Measurements from ENCODE around the gene HNMT.

Gene HNMT

DNA sequence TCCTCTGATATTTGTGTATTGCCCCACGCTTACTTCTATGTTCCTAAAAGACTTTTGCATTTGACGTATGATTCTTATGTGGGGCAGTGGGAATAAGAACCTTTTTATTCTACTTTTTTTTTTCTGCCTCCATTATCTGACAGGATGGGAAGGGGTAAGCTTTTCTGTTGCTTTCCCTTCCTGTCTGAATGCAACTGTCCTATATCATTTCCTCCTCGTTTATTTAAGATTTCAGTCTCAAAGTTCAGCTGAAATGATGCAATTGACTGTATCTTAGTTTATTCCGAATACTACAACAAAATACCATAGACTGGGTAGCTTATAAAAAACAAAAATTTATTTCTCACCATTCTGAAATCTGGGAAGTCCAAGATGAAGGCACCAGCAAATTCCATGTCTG lies 24.1 kb upstream of the HNMT start:
- Mint-ChIP-seq H3K36me3 (ENCODE audit: low read depth) (no peaks in the 10 kb centered on the region), H3K4me3 (no peak overlapping the region), H3K9me3 (no peaks in the 10 kb centered on the region), H3K27ac (no peak overlapping the region), H3K27me3 (ENCODE audit: low read depth) (peaks cover 5% of the 10 kb centered on the region), H3K4me1 (ENCODE audit: low read depth) (no peaks in the 10 kb centered on the region)

DNA sequence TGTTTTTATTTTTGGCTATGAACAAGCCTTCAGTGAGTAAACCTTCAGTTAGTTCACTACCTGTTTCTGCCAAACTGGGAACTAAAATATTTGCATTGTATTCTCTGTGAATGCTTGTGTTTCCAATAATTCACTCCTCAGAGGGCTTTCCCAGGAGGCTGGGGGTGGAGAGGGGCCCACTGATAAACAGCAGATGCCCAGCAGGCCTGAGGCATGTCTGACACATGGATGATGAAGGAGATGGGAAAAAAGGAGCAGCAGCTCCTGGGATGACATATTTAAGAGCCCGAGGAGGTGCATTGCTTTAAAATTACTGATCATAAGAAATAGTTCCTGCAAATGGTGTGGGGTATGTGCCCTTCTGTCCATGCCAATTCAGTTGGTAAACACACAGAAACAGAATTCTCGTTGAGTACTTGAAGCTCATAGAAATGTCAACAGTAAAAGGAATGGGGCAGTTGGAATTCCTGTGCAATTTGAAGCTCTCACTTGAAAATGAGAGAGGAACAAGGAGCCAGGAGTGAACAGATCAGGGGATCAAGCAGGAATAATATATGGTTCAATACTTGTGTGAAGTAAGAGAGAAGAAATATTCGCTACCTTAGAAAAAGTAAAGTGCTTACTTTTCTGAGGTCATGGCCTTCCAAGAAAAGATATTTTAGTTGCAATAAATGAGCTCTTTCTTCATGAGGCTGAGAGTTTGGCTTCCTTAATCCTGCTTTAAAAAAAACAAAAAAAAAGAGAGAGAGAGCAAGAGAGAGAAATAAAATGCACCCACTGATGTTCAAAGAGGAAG lies 22.0 kb upstream of the HNMT start:
- Mint-ChIP-seq H3K27me3 (ENCODE audit: low read depth) (peaks cover 5% of the 10 kb centered on the region), H3K36me3 (ENCODE audit: low read depth) (no peaks in the 10 kb centered on the region), H3K4me3 (no peak overlapping the region), H3K4me1 (ENCODE audit: low read depth) (no peaks in the 10 kb centered on the region), H3K27ac (no peak overlapping the region), H3K9me3 (no peaks in the 10 kb centered on the region)

DNA sequence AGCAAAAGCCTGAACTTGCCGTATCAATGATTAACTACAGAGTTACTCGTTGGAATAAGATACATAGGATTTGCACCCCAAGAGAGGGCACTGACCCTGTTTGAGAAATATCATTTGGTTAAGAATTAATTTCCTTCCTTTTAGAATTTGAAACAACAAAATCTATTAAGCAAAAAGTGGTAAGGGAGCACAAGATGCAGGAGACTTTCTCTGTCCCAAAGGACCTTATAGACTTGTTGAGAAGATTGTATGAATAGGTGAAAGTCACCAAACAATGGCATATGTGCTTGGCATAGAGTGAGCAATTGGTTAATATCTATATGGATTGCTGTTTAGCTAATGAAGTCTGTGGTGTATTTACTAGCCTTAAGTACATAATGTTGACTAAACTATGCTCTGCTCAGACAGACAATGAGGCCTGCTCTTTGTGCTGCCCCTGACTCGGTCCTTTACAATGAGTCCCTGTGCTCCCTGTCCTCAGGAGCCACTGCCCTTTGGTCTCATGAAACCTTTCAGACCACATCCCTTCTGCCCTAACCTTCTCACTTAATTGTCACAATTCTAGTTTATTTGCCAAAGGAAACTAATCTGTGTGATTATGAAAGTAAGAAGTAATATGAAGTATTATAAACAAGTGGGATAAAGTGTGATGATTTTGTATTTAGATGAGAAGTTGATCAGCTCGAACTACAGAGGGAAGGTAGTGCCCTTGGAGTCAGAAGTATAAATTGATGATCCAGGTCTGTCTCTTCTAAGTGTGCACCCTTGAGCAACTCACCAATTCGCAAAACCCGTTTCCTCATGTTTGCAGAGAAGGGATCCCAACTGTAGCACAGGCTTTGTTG lies 21.2 kb upstream of the HNMT start:
- H3K4me3 Mint-ChIP-seq = no peak overlapping the region
- no peaks in the 10 kb centered on the region for H3K9me3 Mint-ChIP-seq
- H3K36me3 Mint-ChIP-seq (ENCODE audit: low read depth) = no peaks in the 10 kb centered on the region
- no peaks in the 10 kb centered on the region for H3K4me1 Mint-ChIP-seq (ENCODE audit: low read depth)
- H3K27ac Mint-ChIP-seq = no peak overlapping the region
- H3K27me3 Mint-ChIP-seq (ENCODE audit: low read depth) = peaks cover 5% of the 10 kb centered on the region

DNA sequence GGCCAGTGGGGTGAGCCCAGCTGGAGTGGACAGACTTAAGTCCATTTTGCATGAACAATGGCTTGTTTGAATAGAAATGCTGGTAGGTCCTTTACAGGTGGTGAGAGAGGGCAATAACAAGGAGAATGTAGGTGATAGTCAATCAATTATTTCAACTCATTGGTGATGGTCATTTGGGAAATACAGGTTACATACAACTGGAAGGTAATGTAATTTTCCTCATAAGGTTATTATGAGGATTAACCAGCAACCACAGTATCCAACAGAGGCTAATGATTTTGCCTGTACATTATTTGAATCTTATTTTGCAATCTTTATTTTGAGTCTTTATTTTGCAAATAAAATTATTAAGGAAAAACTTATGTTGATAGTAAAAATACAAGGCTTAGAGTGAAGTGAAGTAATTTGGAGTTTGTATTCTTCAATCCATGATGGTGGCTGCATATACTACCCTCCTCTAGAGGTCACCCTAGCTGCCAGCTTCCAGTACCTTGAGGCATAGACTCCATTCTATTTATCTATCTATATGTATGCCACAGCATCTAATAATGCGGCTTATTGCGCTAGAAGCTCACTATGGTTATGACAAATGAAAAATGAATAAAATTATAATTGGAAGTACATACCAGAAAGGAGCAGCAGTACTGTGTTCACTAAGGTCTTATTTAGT lies 20.5 kb upstream of the HNMT start:
- H3K4me3 Mint-ChIP-seq = no peak overlapping the region
- H3K27ac Mint-ChIP-seq = no peak overlapping the region
- H3K36me3 Mint-ChIP-seq (ENCODE audit: low read depth) = no peaks in the 10 kb centered on the region
- H3K27me3 Mint-ChIP-seq (ENCODE audit: low read depth) = peaks cover 5% of the 10 kb centered on the region
- no peaks in the 10 kb centered on the region for H3K4me1 Mint-ChIP-seq (ENCODE audit: low read depth)
- H3K9me3 Mint-ChIP-seq = no peaks in the 10 kb centered on the region

DNA sequence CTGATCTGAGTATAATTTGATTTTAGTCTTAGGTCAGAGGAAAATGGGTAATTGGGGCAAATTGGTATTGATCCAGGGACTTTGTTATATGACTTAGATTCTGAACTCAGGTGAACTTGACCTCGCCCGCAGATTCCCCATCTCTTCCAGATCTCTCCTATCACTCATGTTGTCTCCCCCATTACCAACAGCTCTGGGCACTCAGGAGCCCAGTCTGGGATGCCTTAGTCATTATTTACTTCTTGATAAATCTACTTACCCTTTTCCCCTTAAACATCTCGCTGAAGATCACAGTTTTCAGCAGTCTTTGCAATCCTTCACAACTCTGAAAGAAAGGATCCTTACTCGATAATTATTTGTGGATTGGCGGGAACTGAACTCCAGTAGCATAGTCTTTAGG lies 19.6 kb upstream of the HNMT start:
- Mint-ChIP-seq H3K27me3 (ENCODE audit: low read depth) (peaks cover 5% of the 10 kb centered on the region), H3K4me1 (ENCODE audit: low read depth) (no peaks in the 10 kb centered on the region), H3K36me3 (ENCODE audit: low read depth) (no peaks in the 10 kb centered on the region), H3K9me3 (no peaks in the 10 kb centered on the region), H3K4me3 (no peak overlapping the region), H3K27ac (no peak overlapping the region)

DNA sequence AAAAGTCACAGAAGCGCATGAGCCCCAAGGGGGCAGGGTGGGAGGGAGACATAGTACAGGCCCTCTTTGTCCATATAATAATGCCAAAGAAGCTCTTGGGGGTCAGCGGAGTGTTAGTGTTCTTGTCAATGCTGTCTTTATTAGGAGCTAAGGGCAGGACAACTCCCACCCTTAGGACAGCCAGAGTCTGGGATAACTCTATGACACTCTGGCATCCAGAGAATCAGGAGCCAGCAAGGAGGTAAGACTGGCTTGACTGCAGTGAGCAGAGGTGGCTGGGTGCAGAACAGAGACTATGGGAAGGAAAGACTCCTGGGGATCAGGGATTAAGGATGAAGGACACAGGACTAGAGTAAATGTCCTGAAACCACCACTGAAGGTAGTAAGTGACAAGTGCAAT lies 19.0 kb upstream of the HNMT start:
- H3K27ac Mint-ChIP-seq = no peak overlapping the region
- H3K36me3 Mint-ChIP-seq (ENCODE audit: low read depth) = no peaks in the 10 kb centered on the region
- no peak overlapping the region for H3K4me3 Mint-ChIP-seq
- H3K9me3 Mint-ChIP-seq = no peaks in the 10 kb centered on the region
- no peaks in the 10 kb centered on the region for H3K27me3 Mint-ChIP-seq (ENCODE audit: low read depth)
- no peaks in the 10 kb centered on the region for H3K4me1 Mint-ChIP-seq (ENCODE audit: low read depth)

DNA sequence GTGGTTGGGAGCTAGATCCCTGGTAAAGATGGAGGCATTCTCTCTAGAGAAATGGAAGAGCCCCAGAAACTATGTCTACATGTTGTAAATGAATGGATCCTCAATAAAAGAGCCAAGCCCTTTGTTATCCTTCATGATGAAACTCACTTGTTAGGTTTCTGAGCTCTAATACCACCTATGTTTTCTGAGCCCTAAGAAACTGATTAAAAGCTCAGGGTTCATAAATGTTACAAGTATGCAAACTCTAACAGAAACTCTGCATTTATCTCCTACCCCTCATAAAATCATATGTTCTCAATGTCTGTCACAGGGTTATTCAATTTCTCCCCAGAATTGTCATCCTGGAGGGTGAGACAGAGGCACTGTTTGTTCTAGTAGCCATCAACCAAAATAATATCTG lies 18.0 kb upstream of the HNMT start:
- Mint-ChIP-seq H3K27ac (no peak overlapping the region), H3K36me3 (ENCODE audit: low read depth) (no peaks in the 10 kb centered on the region), H3K9me3 (no peaks in the 10 kb centered on the region), H3K4me3 (no peak overlapping the region), H3K4me1 (ENCODE audit: low read depth) (no peaks in the 10 kb centered on the region), H3K27me3 (ENCODE audit: low read depth) (no peaks in the 10 kb centered on the region)

DNA sequence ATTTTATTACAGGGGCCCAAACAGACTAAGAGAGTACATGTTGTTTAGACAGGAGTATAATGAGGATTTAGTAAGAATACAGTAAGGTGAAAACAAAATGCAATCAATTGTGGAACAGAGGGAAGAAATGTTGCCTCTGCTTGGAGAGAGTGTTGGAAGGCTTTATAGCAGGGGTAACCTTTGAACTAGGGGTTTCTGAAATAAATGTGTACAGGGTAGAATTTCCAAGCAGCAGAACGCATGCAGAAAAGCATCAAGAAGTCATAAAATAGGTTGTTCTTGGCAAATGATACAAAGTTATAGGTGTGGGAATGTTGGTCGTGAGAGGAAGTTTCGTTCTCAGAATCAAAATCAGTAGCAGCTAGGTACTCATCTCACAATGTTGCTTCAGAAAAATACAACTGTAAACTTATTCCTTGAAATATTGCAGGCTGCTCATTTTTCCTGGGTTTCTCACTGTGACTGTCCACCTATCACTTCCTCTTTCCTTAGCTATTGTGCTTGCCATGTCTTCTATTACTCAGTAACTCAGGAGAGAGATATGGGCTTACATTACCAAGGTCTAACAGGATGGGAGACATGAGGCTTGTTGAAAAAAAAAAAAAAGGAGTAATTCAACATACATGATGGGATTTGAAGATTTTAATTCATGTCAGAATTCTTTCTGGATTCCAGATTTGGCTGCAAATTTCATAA lies 17.1 kb upstream of the HNMT start:
- Mint-ChIP-seq H3K4me1 (ENCODE audit: low read depth) (peaks cover 3% of the 10 kb centered on the region), H3K27ac (no peak overlapping the region)

DNA sequence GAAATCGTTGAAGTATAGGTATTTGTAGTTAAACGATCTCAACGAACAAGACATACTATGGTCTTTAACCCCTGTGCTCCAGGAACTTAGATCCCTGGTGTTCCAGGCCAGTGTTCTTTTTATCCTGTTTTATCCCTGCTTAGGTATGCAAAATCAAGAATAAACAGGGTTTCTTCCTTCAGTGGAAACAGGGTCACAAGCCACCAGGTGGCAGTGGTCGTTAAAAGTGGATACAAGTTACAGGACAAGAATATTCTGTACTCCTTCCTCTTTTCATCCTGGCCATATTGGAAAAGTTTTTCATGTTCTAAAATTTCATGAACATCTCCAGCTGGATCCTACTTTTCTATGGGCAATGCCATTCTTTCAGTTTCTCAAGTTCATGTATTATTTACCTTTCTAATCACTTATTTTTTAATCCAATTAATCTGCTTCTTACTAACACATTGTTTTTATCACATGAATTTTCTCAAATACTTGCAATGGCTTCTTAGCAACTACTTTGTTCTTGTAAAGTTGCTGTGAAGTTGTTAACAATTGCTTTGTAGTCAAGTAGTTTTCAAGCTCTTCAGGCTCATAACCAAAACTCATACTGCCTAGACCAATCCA lies 16.4 kb upstream of the HNMT start:
- no peaks in the 10 kb centered on the region for H3K36me3 Mint-ChIP-seq (ENCODE audit: low read depth)
- peaks cover 5% of the 10 kb centered on the region for H3K4me1 Mint-ChIP-seq (ENCODE audit: low read depth)
- H3K9me3 Mint-ChIP-seq = no peaks in the 10 kb centered on the region
- H3K27me3 Mint-ChIP-seq (ENCODE audit: low read depth) = no peaks in the 10 kb centered on the region
- no peak overlapping the region for H3K4me3 Mint-ChIP-seq
- no peak overlapping the region for H3K27ac Mint-ChIP-seq

More for the DNA sequence above, 17.1 kb upstream of the HNMT start:
- Mint-ChIP-seq H3K4me3 (no peak overlapping the region), H3K36me3 (ENCODE audit: low read depth) (no peaks in the 10 kb centered on the region), H3K9me3 (no peaks in the 10 kb centered on the region), H3K27me3 (ENCODE audit: low read depth) (no peaks in the 10 kb centered on the region)

DNA sequence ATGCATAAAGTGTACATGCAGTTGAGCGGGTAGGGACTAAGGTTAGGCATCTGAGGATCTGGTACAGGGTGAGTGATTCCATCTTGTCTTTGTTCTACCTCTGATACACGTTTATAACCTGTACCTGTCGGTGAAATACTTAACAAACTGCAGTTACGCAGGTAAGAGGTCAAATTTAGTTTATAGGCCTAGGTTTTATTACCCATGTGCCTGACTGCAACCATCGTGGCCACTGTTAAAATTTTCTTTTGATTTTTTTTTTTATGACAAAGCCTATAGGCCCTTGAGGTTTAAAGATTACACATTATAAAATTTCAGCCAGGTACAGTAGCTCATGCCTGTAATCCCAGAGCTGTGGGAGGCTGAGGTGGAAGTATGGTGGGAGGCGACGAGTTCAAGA lies 15.4 kb upstream of the HNMT start:
- no peaks in the 10 kb centered on the region for H3K9me3 Mint-ChIP-seq
- H3K27ac Mint-ChIP-seq = no peak overlapping the region
- no peaks in the 10 kb centered on the region for H3K36me3 Mint-ChIP-seq (ENCODE audit: low read depth)
- H3K4me3 Mint-ChIP-seq = no peak overlapping the region
- H3K27me3 Mint-ChIP-seq (ENCODE audit: low read depth) = no peaks in the 10 kb centered on the region
- peaks cover 9% of the 10 kb centered on the region for H3K4me1 Mint-ChIP-seq (ENCODE audit: low read depth)

DNA sequence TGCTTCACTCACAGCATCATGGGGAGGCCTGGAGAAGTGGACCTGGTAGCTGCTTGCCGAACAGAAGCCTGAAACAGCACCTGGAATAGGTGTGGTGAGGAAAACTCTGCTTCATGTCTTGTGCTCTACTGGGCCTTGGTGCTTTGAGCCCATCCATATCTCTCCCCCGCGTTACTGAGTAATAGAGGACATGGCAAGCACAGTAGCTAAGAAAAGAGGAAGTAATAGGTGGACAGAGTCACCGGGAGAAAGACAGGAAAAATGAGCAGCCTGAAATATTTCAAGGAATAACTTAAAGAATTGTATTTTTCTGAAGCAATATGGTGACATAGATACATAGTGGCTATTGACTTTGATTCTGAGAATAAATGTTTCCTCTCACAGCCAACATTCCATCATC lies 14.0 kb upstream of the HNMT start:
- Mint-ChIP-seq H3K27ac (no peak overlapping the region), H3K9me3 (no peaks in the 10 kb centered on the region), H3K27me3 (ENCODE audit: low read depth) (no peaks in the 10 kb centered on the region), H3K36me3 (ENCODE audit: low read depth) (no peaks in the 10 kb centered on the region), H3K4me3 (no peak overlapping the region), H3K4me1 (ENCODE audit: low read depth) (peaks cover 9% of the 10 kb centered on the region)

DNA sequence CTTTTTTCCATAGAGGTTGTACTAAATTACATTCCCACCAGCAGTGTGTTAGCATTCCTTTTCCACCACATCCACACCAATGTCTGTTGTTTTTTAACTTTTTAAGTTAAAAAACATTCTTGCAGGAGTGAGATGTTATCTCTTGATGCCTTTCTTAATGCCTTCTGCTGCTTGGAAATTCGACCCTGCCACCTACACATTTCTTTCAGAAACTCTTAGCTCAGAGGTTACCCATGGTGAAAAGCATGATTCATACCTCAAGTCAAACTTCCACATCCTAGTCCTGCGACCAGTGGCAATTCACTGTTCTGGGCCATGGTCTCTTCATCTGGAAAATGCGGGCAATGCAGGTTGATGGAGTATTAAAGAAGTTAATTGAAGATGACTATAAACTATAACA lies 12.7 kb upstream of the HNMT start:
- Mint-ChIP-seq H3K36me3 (ENCODE audit: low read depth) (no peaks in the 10 kb centered on the region), H3K4me1 (ENCODE audit: low read depth) (peaks cover 9% of the 10 kb centered on the region), H3K27me3 (ENCODE audit: low read depth) (no peaks in the 10 kb centered on the region), H3K27ac (no peak overlapping the region), H3K4me3 (no peak overlapping the region), H3K9me3 (no peaks in the 10 kb centered on the region)

DNA sequence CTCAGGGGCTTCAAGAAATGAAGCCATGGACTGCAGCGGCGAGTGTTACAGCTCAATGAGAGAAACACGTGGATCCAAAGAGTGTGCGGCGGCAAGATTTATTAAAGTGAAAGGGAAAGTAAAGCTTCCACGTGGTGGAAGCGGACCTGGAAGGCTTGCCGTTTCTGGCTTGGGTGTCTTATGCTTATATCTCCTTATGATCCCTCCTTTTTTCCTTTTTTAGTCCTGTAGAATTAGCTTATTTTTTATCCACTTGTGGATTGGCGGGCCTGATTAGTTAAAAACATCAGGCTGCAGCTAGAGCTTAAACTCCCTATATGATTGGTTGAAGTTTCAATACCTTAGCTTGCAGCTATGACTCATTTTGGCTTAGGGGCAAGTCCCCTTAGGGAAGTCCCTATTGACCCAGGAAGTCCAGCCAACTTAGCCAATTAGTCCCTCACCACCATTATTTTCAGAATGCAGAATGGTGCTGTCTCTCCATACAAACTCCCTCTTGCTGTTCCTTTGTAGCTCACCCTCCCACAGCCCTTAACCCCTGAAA lies 11.6 kb upstream of the HNMT start:
- no peak overlapping the region for H3K27ac Mint-ChIP-seq

DNA sequence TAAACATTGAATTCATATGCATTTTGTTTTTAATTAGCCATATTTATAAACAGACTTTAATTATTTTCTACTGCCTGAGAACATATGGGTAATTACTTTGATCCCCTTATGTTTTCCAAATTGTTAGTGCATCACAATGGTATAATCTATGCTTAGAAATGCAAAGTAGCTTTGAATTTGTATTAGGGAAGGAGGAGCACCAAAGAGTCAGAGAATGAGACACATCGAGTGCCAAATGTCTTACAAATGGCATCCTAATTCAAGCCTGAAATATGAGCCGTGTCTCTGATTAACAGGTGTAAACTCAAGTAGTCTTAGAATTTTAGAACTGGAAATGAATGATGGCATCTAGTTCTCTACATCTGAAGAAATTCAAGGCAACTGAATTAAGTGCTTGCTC lies 8.7 kb upstream of the HNMT start:
- no peak overlapping the region for H3K27ac Mint-ChIP-seq
- H3K4me1 Mint-ChIP-seq (ENCODE audit: low read depth) = peaks cover 9% of the 10 kb centered on the region
- no peak overlapping the region for H3K4me3 Mint-ChIP-seq
- no peaks in the 10 kb centered on the region for H3K36me3 Mint-ChIP-seq (ENCODE audit: low read depth)
- H3K27me3 Mint-ChIP-seq (ENCODE audit: low read depth) = peaks cover 3% of the 10 kb centered on the region
- no peaks in the 10 kb centered on the region for H3K9me3 Mint-ChIP-seq

More for the DNA sequence above, 11.6 kb upstream of the HNMT start:
- Mint-ChIP-seq H3K27me3 (ENCODE audit: low read depth) (no peaks in the 10 kb centered on the region), H3K4me3 (peak overlapping the region; percentile 23), H3K36me3 (ENCODE audit: low read depth) (no peaks in the 10 kb centered on the region), H3K4me1 (ENCODE audit: low read depth) (peaks cover 9% of the 10 kb centered on the region), H3K9me3 (no peaks in the 10 kb centered on the region)
